Right renal cortex interstitium (tissue), 3 donors: ENCODE data around the gene HOXA2. TPM values are rescaled to one million over a fixed set of nuclear protein-coding genes. Genes with fewer than 3 reads are reported as not detected.

Experiments used
- DNase-seq, 3 donors: peaks; one replicate each; pipeline ENCODE4 v3.0.0-alpha.2; 2013; ENCODE audit warnings: low read depth in 3 of 3, low spot score in 2 of 3
- polyA plus RNA-seq, 3 donors: library from polyadenylated mRNA; unstranded; fragments of 120-200 nt; gene quantifications; one replicate each; pipeline ENCODE4 v1.2.1, GENCODE V29; 2013; ENCODE audit not compliant: insufficient read length in 3 of 3

Gene HOXA2
- polyA plus RNA-seq, 3 donors: 6.7 to 8.5 (median 7.1) TPM

DNA sequence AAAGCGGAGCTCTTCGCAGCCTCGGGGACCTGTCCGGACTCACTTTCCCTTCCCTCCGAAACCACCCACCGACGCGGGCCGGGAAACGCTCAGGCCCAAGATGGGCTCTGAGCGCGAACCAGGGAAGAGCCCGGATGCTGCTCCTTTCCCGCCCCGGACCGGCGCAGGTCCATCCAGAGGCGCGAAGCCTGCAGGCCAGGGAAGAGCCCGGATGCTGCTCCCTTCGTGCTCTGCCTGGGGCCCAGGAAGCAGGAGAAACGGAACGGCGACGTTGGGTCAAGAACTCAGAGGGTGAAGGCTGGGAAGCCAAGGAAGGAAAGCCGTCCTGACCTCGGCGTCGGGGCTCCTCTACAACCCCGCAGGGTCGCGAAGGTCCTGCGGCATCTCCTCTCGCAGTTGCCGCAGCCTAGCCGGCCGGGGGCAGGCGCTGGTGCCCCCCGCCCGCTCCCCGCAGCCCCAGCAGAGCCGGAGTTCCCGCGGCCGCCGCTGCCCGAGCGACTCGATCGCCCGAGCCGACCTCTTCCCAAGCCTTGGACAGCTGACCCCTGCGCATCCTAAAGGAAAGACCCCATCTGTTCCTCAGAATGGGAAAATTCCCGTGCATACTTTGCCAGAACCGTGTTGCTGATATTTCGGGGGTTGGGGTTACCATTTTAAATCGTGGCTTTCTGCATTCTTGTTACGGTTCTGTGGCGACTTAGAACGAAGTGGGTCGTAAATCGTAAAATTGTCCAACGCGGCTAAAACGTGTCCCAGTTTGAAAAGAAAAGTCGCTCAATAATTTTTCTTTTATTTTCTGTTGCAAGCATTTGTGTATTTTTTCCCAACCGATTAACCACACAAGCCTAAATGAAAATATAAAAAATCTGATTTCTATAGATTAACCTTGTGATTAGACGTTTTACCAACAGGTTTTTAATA, 14.2 kb downstream of the HOXA2 start:
- DNase-seq: no peak

DNA sequence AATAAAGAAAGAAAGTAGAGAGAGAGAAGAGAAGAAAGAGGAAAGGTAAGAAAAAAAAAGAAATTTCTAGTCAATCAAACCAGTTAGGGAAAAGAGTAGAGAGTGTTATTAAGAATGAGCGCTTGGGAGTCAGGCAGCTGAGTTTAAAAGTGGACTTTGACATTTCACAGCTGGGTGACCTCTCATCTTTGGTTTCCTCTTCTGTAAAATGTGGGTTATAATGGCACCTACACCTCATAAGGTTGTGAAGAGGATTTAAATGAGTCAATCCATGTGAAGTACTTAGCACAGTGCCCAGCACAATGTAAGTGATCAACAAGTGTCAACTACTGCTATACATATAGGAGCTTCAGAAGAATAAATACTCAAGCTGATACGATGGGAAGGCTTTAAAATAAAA, 18.8 kb downstream of the HOXA2 start:
- DNase-seq: no peak

DNA sequence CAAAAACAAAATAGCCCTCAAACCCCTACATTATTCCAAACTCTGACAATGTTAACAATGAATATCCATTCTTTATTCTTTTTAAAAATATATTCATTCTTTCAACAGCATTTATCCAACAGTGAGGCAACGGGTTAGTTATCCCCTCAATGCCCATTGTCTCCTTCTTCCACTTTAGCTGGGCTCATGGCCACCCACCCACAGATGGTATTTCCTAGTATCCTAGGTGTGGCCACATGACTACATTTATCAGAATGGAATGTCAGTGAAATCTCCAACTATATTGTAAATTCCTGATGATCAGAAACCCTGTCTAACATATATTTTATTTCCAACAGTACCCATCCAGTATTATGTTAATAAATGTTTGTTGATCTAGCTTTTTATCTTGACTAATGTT, 20.3 kb downstream of the HOXA2 start:
- no peak for DNase-seq

DNA sequence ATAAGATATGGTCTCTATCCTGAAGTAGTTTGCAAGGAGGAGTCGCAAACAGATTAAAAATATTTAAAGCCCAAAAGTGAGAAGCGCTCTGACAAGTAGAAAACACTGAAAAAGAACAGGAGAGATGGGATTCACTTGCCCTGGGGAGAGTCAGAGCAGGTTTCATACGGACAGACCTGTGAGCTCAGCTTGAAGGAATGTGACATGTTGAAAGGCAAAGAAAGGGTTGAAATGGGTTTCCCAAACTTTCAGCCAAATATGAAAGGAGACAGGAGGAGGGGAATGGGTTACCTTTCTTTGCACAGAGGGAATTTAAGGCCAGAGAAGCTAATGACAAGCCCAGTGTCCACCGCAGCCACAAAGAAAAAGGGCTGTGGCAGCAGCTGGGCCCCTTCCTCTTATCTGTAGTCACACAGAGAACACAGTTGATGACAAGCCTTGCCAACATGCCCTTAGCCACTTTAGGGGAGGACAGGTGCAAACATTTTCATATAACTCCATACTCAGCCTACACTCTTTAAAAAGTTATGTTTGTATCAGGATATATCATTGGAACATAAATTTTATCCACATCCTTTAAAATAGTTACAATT, 21.5 kb downstream of the HOXA2 start:
- no peak for DNase-seq

DNA sequence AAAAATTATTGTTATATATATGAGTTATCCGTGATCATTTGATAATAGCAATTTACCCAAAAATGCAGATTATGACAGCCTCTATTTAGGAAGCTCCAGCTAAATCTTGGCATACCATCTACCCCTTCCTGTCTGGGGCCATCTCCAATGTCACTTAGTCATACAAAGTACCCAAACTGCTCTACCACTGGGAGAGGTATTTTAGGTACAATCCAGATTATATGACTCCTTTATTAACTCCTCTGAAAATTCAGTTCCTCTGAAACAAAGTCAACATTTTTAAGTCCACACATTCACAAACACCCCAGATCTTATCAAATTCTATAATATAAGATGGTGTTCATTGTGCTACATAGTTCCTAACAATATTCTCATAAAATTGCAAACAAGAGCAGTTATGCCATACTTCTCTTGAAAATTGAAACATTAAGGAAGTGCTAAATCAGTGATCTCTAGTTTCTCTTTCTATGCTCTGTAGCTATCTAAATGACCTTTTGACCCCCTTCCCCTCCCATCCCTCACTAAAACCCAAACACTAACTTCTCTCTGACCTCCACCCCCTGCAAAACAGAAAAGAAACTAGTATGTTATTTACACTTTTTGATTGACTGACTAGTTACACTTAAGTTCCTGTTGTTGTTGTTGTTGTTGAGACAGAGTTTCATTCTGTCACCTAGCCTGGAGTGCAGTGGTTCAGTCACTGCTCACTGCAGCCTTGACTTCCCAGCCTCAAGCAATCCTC, 23.1 kb downstream of the HOXA2 start:
- DNase-seq: no peak

DNA sequence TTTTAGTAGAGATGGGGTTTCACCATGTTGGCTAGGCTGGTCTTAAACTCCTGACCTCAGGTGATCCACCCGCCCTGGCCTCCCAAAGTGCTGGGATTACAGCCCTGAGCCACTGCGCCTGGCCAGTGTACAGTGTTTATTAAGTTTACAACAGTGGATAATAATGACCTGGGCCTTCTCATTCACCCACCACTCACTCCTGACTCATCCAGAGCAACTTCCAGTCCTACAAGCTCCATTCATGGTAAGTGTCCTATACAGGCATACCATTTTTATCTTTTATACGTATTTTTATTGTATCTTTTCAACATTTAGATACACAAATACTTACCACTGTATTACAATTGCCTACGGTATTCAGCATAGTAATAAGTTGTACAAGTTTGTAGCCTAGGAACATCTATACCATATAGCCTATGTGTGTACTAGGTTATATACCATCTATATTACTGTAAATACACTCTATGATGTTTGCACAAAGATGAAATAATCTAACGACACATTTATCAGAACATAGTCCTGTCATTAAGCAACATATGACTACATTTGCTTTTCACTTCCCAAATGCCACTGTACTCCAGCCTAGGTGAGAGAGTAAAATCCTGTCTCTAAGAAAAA, 23.8 kb downstream of the HOXA2 start:
- no peak for DNase-seq

DNA sequence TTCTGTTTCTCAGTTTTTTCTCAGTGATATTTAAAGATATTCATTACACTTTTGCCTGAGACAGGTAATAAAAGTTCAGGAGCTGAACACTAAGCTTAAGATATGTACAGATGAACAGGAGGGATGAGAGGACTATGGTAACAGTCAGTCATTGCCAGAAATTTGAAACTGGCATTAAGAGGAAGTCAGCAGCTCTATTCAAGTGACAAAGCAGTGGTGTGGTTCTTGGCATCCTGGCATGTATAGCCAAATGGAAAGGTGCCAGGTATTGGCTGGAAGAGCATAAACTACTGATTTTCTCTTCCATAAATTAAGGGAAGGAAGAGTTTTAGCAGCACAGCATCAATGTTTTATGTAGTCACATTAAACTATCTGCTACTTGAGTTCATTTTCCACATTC, 29.4 kb downstream of the HOXA2 start:
- no peak for DNase-seq

DNA sequence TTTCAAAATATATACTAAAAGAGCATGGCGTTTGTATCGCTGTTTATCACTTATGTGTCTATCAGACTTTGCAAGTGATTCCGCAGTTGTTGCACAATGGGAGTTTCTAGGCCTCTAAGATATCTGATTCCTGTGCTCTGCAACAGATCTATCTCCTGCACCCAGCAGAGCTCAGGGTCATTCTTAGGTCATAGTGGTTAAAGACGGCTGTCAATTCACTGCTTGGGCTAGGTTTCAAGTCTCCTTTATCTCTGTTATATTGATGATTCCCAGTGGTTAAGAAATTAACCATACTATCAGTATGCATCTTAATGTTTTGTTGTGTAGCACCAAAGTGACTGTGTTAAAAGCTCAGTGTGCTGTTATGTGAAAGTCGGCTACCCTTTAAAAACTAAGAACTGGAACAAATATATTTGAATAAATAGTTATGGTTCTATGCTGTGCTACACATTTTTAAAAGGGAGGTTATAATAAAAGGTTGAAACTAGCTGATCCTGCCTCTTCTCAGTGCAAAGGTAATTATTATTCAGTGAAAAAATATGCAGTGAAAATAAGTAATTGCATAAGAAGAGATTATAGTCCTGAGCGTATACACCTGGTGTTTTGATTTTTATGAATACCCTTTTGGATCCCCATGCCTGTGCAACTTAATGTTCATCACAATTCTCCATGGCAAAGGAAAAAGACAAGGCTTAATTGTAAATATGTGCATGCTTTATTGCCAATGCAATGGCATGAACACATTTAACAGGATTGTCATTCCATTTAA, 30.7 kb downstream of the HOXA2 start:
- DNase-seq: no peak

DNA sequence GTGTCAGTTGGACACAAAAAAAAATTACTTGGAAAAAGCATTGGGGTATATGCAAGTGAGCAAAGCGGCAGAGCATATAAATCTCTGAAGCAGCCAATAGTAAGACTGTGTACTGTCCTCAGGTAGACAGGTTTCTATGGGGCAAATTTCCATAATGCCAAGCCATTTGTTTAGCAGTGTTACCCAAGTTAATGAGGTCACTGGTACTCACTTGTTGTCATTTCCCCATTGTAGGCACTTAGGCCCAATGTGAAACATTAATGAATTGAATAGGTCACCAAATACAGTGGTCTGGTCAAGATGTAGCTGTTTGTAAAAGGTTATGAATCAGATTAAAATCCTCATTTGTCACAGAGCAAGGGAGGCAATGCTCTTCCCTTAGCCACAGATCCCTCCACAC, 34.2 kb downstream of the HOXA2 start:
- DNase-seq: no peak

DNA sequence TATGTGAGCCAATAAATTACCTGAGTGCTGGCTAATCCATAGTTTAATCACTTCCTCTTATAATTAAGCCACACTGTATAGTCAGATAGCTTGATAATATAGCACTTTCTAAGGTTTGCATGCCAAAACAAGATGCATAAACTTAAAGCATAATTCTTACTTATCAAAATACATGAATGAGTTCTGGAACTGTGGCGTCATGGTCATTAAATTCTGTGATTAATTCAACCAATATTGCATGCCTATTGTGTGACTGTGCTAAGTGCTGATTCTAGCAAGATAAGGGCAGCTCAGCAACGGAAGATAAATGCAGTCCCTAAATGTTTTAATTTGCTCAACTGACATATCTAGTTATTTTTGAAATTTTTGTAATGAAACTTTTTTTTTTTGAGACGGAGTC, 36.3 kb downstream of the HOXA2 start:
- no peak for DNase-seq

DNA sequence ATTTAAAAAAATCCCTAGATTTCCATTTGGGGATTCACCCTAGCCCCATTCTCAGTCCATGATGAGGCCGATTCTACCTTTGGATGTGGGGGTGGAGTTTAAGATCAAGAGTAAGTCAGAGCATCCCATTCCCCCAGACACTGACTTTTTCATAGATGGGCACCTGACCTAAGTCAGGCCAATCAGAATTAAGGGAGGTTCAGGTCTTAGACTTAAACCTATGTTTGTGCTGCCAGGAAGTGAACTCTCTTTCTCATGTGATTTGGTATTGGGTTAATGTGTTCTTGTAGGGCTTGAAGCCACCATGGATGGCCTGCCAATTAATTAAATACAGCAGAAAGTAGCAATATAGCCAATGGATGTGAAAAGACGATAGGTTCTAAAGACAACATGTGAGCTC, 36.8 kb downstream of the HOXA2 start:
- DNase-seq: no peak

DNA sequence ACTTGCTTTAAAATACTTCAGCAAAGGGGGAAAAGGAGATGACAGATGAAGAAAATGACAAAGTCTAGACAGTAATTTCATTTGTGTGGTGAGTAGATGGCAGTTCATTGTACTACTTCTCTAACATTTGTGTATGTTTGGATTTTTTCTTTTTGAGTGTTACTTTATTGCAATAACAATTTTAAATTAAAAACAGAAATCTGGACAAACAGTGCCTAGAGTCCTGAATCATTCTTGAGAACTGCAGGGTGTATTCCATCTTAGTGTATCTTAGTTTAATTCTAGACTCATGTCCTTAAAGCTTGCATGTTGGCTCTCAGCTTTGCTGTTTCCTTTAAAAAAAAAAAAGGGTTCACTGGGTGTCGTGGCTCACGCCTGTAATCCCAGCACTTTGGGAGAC, 37.8 kb downstream of the HOXA2 start:
- DNase-seq: no peak

DNA sequence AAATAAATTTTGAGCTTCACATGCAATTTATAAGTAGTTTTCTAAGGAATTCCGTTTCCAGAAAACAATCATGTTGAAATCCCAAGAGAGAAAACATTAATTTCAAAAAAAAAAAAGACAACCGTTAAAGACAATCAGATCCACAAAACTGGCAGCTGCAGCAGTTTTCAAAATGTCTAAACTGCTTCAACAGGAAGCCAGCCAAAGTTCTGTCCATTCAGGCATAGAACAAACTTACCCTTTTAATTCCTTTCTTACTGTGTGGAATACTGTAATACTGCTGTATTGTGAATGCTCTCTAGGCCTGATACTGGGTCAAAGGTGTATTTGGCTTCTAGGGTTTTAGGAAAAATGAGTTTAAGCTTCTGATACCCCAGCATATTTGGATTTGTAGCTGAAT, 38.3 kb downstream of the HOXA2 start:
- DNase-seq: no peak

DNA sequence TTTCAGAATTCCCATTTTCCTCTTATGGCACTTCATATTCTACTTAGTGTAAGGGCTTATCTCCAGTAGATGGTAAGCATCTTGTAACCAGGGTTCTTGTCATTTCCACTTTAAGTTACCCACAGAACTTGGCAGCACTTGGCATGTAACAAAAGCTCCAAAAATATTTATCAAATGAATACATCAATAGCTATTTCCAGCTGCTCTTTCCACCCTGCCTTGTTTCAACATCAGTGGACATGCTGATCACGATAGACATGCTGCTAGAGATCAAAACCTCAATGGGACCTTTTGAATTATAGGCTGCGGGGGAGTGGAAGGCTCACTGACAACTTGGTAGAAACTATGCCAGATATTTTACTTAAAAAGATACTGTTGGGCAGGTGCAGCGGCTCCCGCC, 39.5 kb downstream of the HOXA2 start:
- no peak for DNase-seq

DNA sequence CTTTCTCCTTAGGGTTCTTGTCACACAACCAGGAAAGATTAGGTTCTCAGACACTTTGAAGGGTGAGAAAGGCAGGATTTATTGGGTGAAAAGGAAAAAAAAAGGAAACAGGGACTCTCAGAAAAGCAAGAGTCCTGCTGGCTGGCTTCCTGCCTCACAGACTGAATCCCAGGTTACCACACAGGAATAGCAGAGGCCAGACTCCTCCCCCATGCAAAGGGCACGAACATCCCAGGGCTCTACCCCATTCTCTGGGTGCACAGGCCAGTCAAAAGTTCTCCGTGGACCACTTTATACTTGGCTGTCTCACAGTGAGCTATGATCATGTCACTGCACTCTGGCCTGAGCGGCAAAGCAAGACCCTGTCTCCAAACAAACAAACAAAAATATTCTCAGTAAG, 49.3 kb downstream of the HOXA2 start:
- DNase-seq: no peak

DNA sequence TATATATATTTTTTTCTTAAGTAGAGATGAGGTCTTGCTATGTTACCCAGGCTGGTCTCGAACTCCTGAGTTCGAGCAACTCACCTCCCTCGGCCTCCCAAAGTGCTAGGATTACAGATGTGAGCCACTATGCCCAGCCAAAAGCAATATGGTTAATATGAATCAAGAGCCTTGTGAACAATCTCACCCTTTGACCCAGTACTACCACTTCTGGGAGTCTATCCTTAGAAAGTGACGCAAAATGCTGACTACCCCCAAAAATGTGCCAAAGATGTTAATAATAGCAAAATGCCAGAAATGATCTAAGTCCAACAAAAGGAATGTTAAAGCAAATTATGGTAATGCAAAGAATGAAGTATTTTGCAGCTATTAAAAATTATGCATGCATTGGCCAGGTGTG, 51.0 kb downstream of the HOXA2 start:
- no peak for DNase-seq
